GM12891 (cell line): Measurements from ENCODE around the gene IP6K2.
A peak's percentile ranks its signal among the peaks of the same experiment; 100 is the strongest.

Source experiments
- PAX5 ChIP-seq: IDR thresholded peaks from 2 replicates; pipeline ENCODE4 v1.6.1; 2011; ENCODE audit warnings: low read length, moderate library complexity, mild to moderate bottlenecking; ENCODE audit not compliant: insufficient read depth, severe bottlenecking
- POLR2A ChIP-seq: IDR thresholded peaks from 2 replicates; pipeline ENCODE4 v1.6.1; 2011; ENCODE audit warnings: low read depth, low read length, control low read depth
- POLR2AphosphoS5 ChIP-seq: IDR thresholded peaks from 2 replicates; pipeline ENCODE4 v1.6.1; 2011; ENCODE audit warnings: low read depth, low read length, control low read depth
- SPI1 ChIP-seq: IDR thresholded peaks from 2 replicates; pipeline ENCODE4 v1.6.1; 2011; ENCODE audit warnings: low read depth, low read length, control low read depth
- TAF1 ChIP-seq: IDR thresholded peaks from 2 replicates; pipeline ENCODE4 v1.6.1; 2011; ENCODE audit warnings: low read depth, low read length, control low read depth

GRCh38 chr3:48684480-48685143 is 32.4 kb downstream of the IP6K2 start:
- TF ChIP-seq POLR2AphosphoS5 (no peak), TAF1 (no peak), POLR2A (no peak), PAX5 (no peak), SPI1 (peak; percentile 81)
